ELR (cell line): ENCODE data around the gene TBATA.

Experiments
- DNase-seq: peaks from one replicate; pipeline ENCODE4 v3.0.0-alpha.2; 2015; ENCODE audit warnings: low read depth

The TBATA gene, protein sequence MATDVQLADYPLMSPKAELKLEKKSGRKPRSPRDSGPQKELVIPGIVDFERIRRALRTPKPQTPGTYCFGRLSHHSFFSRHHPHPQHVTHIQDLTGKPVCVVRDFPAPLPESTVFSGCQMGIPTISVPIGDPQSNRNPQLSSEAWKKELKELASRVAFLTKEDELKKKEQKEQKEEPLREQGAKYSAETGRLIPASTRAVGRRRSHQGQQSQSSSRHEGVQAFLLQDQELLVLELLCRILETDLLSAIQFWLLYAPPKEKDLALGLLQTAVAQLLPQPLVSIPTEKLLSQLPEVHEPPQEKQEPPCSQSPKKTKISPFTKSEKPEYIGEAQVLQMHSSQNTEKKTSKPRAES

GRCh38 chr10:70785190-70785589, at the start of gene TBATA:
Gene TBATA, minus strand, starts transcription at chr10:70785377. Its CDS starts 1,998 bp downstream, at chr10:70783379.
- DNase-seq = no peak

- DNase-seq = no peak
Measured at GRCh38 chr10:70834441-70835151, 49.4 kb upstream of the TBATA start.

DNA sequence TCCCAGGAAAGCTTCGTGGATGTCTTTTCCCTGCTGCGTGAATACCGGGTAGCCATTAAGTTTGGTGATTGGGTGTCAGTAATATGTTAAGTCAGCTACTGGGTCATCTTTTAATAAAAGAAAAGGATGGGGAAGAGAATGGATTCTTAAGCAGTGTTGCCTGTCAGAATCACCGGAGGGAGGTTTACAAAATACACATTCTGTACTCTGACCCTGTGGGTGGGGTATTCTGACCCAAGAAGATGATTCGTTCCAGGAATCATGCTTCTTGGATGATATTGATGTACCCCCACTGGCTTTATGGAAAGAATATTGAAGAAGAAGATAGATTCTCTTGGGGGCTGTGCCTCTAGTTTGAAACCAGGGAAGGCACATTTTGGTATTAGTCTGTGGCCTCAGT, 48.8 kb upstream of the TBATA start:
- no peak for DNase-seq

DNA sequence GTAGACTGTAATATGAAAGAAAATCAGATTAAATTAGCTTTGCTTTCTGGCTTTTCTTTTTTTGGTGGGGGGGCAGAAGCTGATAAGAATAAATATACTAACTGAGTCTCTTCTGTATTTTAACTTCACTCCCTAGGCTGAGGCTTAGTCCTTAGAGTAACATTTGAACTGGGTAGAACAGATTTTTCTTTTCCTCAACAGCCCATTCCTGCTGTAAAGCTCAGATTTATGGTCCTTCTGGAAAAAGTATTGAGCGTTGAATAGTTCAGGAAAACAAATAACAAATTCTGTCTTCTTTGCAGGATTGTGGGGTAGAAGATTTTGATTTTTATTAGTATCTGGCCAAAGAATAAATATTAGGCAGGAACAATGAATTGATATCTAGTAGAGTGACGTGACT, 48.4 kb upstream of the TBATA start:
- DNase-seq = no peak

DNA sequence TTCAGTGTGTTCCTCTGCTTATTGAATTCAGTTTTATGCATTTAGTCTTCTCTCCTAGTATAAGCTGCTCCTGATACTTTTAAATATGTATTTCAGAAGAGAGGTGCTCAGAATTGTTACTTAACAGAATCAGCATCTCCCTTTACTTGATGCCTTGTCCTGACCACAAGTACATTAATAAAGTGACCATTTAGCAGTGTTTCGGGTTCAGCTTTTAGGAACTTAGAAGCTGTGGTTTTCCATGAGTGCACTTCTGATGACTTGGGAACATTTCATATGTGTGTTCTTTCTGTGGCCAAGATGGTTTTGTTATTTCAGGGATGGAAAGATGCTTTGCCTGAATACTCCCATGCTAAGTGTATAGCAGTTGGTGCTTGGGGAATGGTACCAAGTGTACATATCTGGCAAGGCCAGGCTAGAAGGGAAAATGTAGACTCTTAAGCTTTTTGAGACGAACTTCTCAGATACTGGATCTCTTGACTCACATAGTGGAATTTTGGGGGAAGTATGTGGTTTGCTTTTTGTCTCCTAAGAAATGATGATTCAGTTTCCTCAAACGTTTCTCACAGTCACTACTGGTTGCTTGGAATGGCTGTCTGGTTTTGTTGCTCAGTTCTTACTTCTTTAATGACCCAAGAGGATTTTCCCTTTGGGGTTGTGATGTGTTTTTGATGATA, 47.8 kb upstream of the TBATA start:
- peak; percentile 95 for DNase-seq

GRCh38 chr10:70832221-70832620, 47.0 kb upstream of the TBATA start:
- DNase-seq = no peak

DNA sequence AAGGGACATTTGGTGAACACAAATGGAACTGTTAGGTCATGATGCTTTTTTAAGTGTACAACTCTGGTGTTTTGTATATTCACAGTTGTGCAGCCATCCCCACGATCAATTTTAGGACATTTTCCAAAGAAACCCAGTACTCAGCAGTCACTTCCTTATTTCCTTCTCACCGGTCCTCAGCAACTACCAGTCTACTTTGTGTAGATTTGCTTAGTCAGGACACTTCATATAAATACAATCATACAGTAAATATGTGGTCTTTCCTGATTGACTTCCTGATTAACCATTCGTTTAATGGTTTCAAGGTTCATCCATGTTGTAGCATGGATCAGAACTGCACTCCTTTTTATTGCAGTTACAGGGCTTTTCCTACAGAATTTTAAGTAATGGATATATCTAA, 45.0 kb upstream of the TBATA start:
- peak; percentile 63 for DNase-seq

DNA sequence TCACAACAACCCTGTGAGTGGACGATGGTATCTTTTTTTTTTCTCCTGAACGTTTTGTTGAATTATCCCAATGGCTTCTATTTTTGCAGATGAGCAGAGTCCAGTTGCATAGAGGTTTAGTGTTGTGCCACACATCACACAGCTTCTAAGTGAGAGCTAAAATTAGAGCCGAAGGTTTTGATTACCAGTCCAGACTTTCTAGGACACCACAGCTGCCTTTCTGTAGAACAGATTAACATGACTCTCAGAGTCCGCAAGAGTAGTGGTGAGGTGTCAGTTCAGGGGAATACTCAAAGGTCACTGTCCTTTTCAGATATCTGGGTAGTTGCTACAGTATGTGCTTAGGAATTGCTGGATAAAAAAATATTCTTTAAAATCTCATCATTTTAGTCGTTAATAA, 44.4 kb upstream of the TBATA start:
- DNase-seq = no peak

GRCh38 chr10:70828923-70829322, 43.7 kb upstream of the TBATA start:
- DNase-seq = no peak

- DNase-seq = peak; percentile 77
Measured at GRCh38 chr10:70827086-70827757, 42.0 kb upstream of the TBATA start.

GRCh38 chr10:70822076-70822820, 37.1 kb upstream of the TBATA start:
- DNase-seq = no peak

DNA sequence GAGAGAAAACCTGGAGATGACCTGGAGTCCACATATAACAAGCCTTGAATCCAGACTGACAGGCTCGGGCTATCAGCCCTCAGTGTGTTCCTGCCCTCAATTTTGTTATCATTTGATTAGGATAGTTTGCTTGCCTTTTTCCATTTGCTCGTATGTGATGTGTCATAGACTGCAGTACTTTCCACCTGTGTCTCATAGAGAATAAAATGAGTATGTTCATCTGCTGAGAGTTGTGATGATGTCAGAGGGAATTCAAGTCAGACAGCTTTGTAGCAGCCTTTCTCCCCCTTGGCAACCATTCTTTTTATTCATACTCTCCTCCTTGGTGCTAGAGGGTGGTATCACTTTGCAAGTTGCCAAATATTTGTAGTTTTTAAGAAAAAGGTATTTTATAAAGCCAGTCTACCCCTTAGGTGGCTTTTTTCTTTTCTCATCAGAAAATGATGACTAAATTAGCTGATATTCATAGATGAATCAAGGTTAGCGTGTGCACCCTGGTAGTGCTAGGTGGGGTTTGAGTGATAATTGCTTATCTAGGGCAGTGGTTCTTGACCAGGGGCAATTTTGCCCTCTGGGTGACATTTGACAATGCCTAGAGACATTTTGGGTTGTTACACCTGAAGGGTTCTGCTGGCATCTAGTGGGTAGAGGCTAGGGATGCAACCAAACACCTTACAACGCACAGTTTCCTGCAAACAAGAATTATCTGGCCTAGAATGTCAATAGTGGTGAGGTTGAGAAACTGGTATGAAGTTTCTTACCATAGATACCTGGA, 36.0 kb upstream of the TBATA start:
- no peak for DNase-seq

GRCh38 chr10:70816220-70816894, 31.2 kb upstream of the TBATA start:
- DNase-seq = peak; percentile 89

- DNase-seq = peak; percentile 87
Measured at GRCh38 chr10:70815504-70816219, 30.5 kb upstream of the TBATA start, which contains the start of gene SGPL1. Gene SGPL1, plus strand, starts transcription at chr10:70815948. Its CDS starts 906 bp downstream, at chr10:70816854.

DNA sequence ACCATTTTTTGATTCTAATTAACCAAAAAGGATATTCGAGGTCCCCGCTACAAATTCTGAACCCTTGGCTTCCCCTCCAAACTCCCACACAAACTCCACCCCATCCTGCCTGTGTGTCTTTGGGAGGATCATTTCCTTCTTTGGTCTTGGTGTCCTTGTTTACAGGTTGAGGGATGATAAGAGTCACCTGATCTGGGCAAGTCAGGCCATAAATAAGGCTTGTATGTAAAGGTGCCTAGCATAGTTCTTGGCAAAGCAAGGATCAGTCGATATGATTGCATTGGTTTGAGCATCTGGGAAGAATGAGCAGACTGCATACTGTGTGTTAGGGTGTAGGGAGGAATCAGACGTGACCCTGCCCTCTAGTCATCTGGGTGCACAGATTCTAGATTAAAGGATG, 28.9 kb upstream of the TBATA start:
- no peak for DNase-seq

GRCh38 chr10:70812814-70813213, 27.6 kb upstream of the TBATA start:
- no peak for DNase-seq

DNA sequence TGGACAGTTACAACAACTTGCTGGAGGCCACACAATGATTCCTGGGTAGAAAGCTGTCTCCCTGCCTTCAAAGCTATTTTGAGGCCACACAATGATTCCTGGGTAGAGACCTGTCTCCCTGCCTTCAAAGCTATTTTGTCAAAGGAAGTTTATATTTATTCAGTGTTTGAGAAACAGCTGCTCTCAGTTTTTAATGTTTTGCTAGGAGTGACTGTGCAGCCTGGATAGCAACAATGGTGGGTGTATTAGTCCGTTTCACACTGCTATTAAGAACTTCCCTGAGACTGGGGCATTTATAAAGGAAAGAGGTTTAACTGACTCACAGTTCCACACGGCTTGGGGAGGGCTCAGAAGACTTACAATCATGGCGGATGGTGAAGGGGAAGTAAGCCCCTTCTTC, 26.7 kb upstream of the TBATA start:
- no peak for DNase-seq

DNA sequence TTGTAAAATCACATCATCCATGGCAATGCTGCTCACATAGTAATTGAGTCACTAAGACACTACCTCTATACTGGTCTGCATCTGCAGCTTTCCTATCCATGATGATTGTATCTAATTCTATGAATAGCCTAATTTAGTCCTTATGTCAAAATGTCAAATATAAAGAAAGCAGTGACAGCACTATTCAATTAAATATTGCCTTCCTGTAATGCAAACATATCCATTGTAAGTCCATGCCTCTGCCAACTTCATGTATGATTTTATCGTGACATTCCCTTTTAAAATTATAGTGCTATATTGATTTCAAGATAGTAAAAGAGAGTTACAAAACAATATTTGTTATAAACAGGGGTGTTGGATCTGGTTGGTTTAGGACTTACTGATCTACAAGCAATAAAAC, 25.8 kb upstream of the TBATA start:
- no peak for DNase-seq

DNA sequence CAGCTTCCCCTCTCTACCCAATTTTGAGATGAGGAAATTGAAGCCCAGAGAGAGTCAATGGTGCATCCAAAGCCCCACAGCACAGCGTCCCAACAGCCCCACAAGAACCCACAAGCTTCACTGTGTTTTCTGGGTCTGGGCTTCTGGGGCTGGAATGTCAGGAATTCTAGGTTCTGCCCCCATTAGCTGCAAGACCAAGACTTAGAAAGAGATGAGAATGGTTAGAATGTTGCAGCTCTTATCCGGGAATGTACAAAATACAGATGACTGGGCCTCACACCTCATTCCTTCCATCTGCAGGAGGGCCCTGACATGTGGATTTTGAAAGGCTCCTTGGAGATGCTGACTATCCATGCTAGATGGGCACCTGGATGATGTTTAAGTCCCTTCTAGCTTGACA, 24.5 kb upstream of the TBATA start:
- no peak for DNase-seq
